Karpas-422 (cell line): Measurements from ENCODE around the gene TENT5C. TPM values are rescaled to one million over a fixed set of nuclear protein-coding genes. Genes with fewer than 3 reads are reported as not detected.

ENCODE experiments used
- DNase-seq: peaks from one replicate; pipeline ENCODE4 v3.0.0-alpha.2; 2015
- H2AFZ ChIP-seq: fragments of 200-600 bp; sonication (generic); 2 replicates; pipeline ENCODE4 v1.6.1; 2014; ENCODE audit warnings: antibody characterized with exemption, low read length, mixed read lengths
- H3K27ac ChIP-seq: fragments of 200-600 bp; sonication (generic); 2 replicates; pipeline ENCODE4 v1.5.1; 2014; ENCODE audit warnings: mild to moderate bottlenecking, low read length, moderate library complexity
- H3K27me3 ChIP-seq: fragments of 200-600 bp; sonication (generic); 2 replicates; pipeline ENCODE4 v1.6.1; 2014; ENCODE audit warnings: low read length, mixed read lengths
- H3K36me3 ChIP-seq: fragments of 200-600 bp; sonication (generic); 2 replicates; pipeline ENCODE4 v1.6.1; 2014; ENCODE audit warnings: low read length, mixed read lengths; ENCODE audit not compliant: insufficient read depth
- H3K4me1 ChIP-seq: fragments of 200-600 bp; sonication (generic); 2 replicates; pipeline ENCODE4 v1.6.1; 2014; ENCODE audit warnings: mild to moderate bottlenecking, low read length, mixed read lengths
- H3K4me2 ChIP-seq: fragments of 200-600 bp; sonication (generic); 2 replicates; pipeline ENCODE4 v1.6.1; 2014; ENCODE audit warnings: low read length, low read depth, mild to moderate bottlenecking; ENCODE audit not compliant: poor library complexity, severe bottlenecking
- H3K4me3 ChIP-seq: fragments of 200-600 bp; sonication (generic); 2 replicates; pipeline ENCODE4 v1.5.1; 2014; ENCODE audit warnings: mild to moderate bottlenecking, antibody characterized with exemption, low read length, mixed read lengths
- H3K79me2 ChIP-seq: fragments of 200-600 bp; sonication (generic); 2 replicates; pipeline ENCODE4 v1.6.1; 2014; ENCODE audit warnings: mild to moderate bottlenecking, low read length, mixed read lengths
- H3K9ac ChIP-seq: fragments of 200-600 bp; sonication (generic); 2 replicates; pipeline ENCODE4 v1.6.0; 2014; ENCODE audit warnings: low read length
- H3K9me2 ChIP-seq: fragments of 200-600 bp; sonication (generic), shearing (Covaris generic); replicated peaks from 2 replicates; pipeline ENCODE4 v1.6.0; 2014; ENCODE audit warnings: mild to moderate bottlenecking, low read length, moderate library complexity; ENCODE audit not compliant: insufficient read depth
- H3K9me3 ChIP-seq: fragments of 300-700, 200-600 bp; sonication (generic); 2 replicates; pipeline ENCODE4 v1.6.1; 2014; ENCODE audit warnings: low read length, mixed read lengths
- H4K20me1 ChIP-seq: fragments of 200-600 bp; sonication (generic); 2 replicates; pipeline ENCODE4 v1.6.1; 2014; ENCODE audit warnings: mild to moderate bottlenecking, antibody characterized with exemption, low read length, low read depth; ENCODE audit not compliant: insufficient read depth
- total RNA-seq: library from RNA; depleted of rRNA; stranded (reverse); fragments of >200 nt; shearing (Covaris generic); gene quantifications from 2 replicates; pipeline ENCODE4 v1.2.3, GENCODE V29; 2014; ENCODE audit warnings: low replicate concordance

Gene TENT5C
- total RNA-seq, 1 experiment from 2014 or later, result 0.60 TPM

GRCh38 chr1:117641536-117641935 is 35.7 kb downstream of the TENT5C start:
- Histone ChIP-seq H4K20me1 (no peaks in the 10 kb centered on the region), H3K9me3 (no peaks in the 10 kb centered on the region), H3K4me3 (no peak overlapping the region), H3K36me3 (no peaks in the 10 kb centered on the region), H3K79me2 (no peaks in the 10 kb centered on the region), H3K27ac (no peak overlapping the region), H3K9me2 (no peaks in the 10 kb centered on the region), H3K27me3 (no peaks in the 10 kb centered on the region), H3K4me2 (no peak overlapping the region), H3K4me1 (peaks cover 3% of the 10 kb centered on the region; the same call in 1 of the 2 replicates), H3K9ac (no peak overlapping the region), H2AFZ (no peak overlapping the region)
- no peak for DNase-seq

DNA sequence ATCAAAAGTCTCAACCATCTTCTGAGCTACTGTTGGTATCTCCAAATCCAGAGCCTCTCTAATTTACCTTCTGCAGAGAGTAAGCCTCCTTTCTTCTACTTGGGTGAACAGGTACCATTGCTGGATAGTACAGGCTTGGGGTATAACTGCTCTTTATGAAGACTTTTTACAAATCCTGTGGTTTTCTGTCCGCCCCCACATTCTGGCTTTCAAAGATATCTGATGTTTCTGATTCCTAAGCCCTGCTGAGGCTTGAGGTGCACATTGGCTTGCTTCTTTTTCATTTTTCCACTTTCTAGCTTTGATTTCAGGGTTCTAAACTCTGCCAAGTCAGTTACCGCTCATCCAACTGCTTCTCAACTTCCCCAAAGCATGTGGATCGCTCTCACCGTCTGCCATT is 37.1 kb downstream of the TENT5C start:
- Histone ChIP-seq H3K9ac (no peak overlapping the region), H3K79me2 (no peaks in the 10 kb centered on the region), H3K36me3 (no peaks in the 10 kb centered on the region), H3K4me2 (no peak overlapping the region), H3K4me3 (no peak overlapping the region), H4K20me1 (no peaks in the 10 kb centered on the region), H3K9me2 (no peaks in the 10 kb centered on the region), H2AFZ (no peak overlapping the region), H3K27me3 (no peaks in the 10 kb centered on the region), H3K27ac (no peak overlapping the region), H3K9me3 (no peaks in the 10 kb centered on the region), H3K4me1 (peaks cover 3% of the 10 kb centered on the region; the same call in 1 of the 2 replicates)
- DNase-seq, result no peak

GRCh38 chr1:117643601-117644000 is 37.8 kb downstream of the TENT5C start:
- Histone ChIP-seq H2AFZ (no peak overlapping the region), H3K27me3 (no peaks in the 10 kb centered on the region), H3K4me2 (no peak overlapping the region), H3K9me3 (no peaks in the 10 kb centered on the region), H4K20me1 (no peaks in the 10 kb centered on the region), H3K9ac (no peak overlapping the region), H3K79me2 (no peaks in the 10 kb centered on the region), H3K9me2 (no peaks in the 10 kb centered on the region), H3K36me3 (no peaks in the 10 kb centered on the region), H3K4me1 (no peaks in the 10 kb centered on the region; the same call in 1 of the 2 replicates), H3K27ac (no peak overlapping the region), H3K4me3 (no peak overlapping the region)
- no peak for DNase-seq

GRCh38 chr1:117644696-117645311 is 39.0 kb downstream of the TENT5C start:
- Histone ChIP-seq H3K79me2 (no peaks in the 10 kb centered on the region), H2AFZ (no peak overlapping the region), H3K4me3 (no peak overlapping the region), H3K36me3 (no peaks in the 10 kb centered on the region), H3K27me3 (no peaks in the 10 kb centered on the region), H3K9ac (no peak overlapping the region), H4K20me1 (no peaks in the 10 kb centered on the region), H3K9me3 (no peaks in the 10 kb centered on the region), H3K9me2 (no peaks in the 10 kb centered on the region), H3K4me2 (no peak overlapping the region), H3K27ac (no peak overlapping the region), H3K4me1 (no peaks in the 10 kb centered on the region)
- no peak for DNase-seq

GRCh38 chr1:117645343-117645742 is 39.5 kb downstream of the TENT5C start:
- DNase-seq, result no peak
- Histone ChIP-seq H2AFZ (no peak overlapping the region), H3K36me3 (no peaks in the 10 kb centered on the region), H3K9ac (no peak overlapping the region), H3K27ac (no peak overlapping the region), H3K9me3 (no peaks in the 10 kb centered on the region), H3K79me2 (no peaks in the 10 kb centered on the region), H3K27me3 (no peaks in the 10 kb centered on the region), H3K4me1 (no peaks in the 10 kb centered on the region), H3K9me2 (no peaks in the 10 kb centered on the region), H4K20me1 (no peaks in the 10 kb centered on the region), H3K4me2 (no peak overlapping the region), H3K4me3 (no peak overlapping the region)

DNA sequence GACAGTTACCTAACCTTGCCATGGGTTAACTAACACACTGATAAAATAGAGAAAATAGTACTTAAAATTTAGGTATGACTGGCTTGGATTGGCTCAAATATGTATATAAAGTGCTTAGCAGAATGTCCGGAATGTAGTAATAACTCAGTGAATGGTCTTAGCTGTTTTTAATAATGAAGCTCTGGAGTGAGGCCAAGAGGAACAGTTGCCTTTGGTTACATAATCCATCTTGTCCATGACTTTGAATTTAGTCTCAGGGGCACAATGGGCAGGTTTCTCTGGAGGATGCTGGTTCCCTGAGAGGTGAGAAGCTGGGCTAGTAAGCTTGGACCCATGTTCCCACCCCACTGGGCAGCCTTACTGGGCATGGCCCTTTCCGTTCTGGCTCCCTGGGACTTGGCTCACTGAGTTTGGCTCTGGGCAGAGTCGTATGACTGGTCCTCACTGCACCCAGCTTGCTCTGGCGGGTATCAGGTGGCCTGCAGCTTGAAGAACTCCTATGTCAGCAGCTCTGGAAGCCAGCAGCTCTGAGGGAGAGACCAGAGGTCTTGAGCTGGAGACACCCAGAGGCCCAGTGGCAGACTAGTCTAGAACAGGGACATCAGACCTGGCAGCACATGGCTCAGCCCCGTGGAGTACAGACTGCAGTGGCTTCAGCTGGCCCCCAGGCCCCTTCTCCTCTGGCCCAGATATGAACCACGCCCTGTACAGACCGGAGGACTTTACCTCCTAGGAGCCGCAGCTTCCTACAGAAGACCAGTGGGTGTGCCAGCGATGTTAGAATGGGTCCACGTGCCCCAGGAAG is 40.4 kb downstream of the TENT5C start:
- Histone ChIP-seq H2AFZ (no peak overlapping the region), H4K20me1 (no peaks in the 10 kb centered on the region), H3K9me2 (no peaks in the 10 kb centered on the region), H3K4me1 (no peaks in the 10 kb centered on the region), H3K27me3 (no peaks in the 10 kb centered on the region), H3K4me3 (no peak overlapping the region), H3K9ac (no peak overlapping the region), H3K9me3 (no peaks in the 10 kb centered on the region), H3K27ac (no peak overlapping the region), H3K4me2 (no peak overlapping the region), H3K36me3 (no peaks in the 10 kb centered on the region), H3K79me2 (no peaks in the 10 kb centered on the region)
- DNase-seq, result no peak

DNA sequence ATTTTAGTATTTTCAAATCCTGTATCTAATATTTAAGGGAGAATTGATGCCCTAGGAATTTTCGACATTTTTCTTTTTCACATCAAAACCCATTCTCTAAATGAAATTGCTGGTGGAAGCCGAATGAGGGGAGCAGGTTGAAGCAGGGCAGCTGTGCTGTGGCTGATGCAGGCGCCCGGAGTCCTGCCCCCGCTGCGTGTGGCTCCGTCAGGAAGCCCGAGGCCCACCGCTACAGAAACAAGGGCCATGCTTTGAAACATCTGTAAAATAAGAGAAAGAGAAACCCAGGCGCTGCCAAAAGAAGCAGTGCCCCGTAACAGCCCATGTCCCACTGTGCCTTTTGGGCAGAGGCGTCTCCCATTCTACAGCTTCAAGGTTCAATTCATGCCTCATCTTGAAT is 41.1 kb downstream of the TENT5C start:
- DNase-seq, result no peak
- no peak overlapping the region for H3K9ac ChIP-seq

GRCh38 chr1:117648015-117648414 is 42.2 kb downstream of the TENT5C start:
- no peak overlapping the region for H2AFZ ChIP-seq
- no peaks in the 10 kb centered on the region for H3K27me3 ChIP-seq
- H3K9me2 ChIP-seq, result no peaks in the 10 kb centered on the region
- no peak overlapping the region for H3K27ac ChIP-seq
- no peaks in the 10 kb centered on the region for H3K9me3 ChIP-seq
- H3K4me3 ChIP-seq, result no peak overlapping the region
- DNase-seq, result no peak
- H4K20me1 ChIP-seq, result no peaks in the 10 kb centered on the region
- H3K4me1 ChIP-seq, result no peaks in the 10 kb centered on the region
- H3K4me2 ChIP-seq, result no peak overlapping the region
- H3K79me2 ChIP-seq, result no peaks in the 10 kb centered on the region
- no peaks in the 10 kb centered on the region for H3K36me3 ChIP-seq
- no peak overlapping the region for H3K9ac ChIP-seq

More for the DNA sequence above, 41.1 kb downstream of the TENT5C start:
- no peak overlapping the region for H2AFZ ChIP-seq
- H3K4me3 ChIP-seq, result no peak overlapping the region
- H3K9me3 ChIP-seq, result no peaks in the 10 kb centered on the region
- no peak overlapping the region for H3K4me2 ChIP-seq
- H3K27me3 ChIP-seq, result no peaks in the 10 kb centered on the region
- no peaks in the 10 kb centered on the region for H3K36me3 ChIP-seq
- no peaks in the 10 kb centered on the region for H3K9me2 ChIP-seq
- H3K27ac ChIP-seq, result no peak overlapping the region
- no peaks in the 10 kb centered on the region for H4K20me1 ChIP-seq
- H3K79me2 ChIP-seq, result no peaks in the 10 kb centered on the region
- no peaks in the 10 kb centered on the region for H3K4me1 ChIP-seq
